Duodenal mucosa (tissue), 2 donors: ENCODE data around the gene ECT2.
"Not testable (repeated sequence)": the region's sequence is repeated elsewhere in the genome, so short reads cannot be mapped to it uniquely, and the experiment has no call there.

ENCODE experiments used
- H3K27ac ChIP-seq: one replicate; pipeline ENCODE4 v1.7.0; 2013; ENCODE audit warnings: low read depth, low read length
- H3K27me3 ChIP-seq, 2 donors: one replicate each; pipeline ENCODE4 v1.7.0; 2013; ENCODE audit warnings: low read length in 2 of 2, control low read depth in 1 of 2; ENCODE audit not compliant: insufficient read depth in 2 of 2, control insufficient read depth in 1 of 2
- H3K36me3 ChIP-seq, 2 donors: one replicate each; pipeline ENCODE4 v1.7.0; 2013; ENCODE audit warnings: low read length in 2 of 2, control low read depth in 1 of 2; ENCODE audit not compliant: insufficient read depth in 2 of 2, control insufficient read depth in 1 of 2
- H3K4me1 ChIP-seq, 2 donors: one replicate each; pipeline ENCODE4 v1.7.0; 2013; ENCODE audit warnings: low read length in 2 of 2, control low read depth in 1 of 2; ENCODE audit not compliant: insufficient read depth in 2 of 2, control insufficient read depth in 1 of 2
- H3K4me3 ChIP-seq, 2 donors: one replicate each; pipeline ENCODE4 v1.7.0; 2013; ENCODE audit warnings: low read length in 2 of 2, low read depth in 1 of 2
- H3K9ac ChIP-seq, 2 donors: one replicate each; pipeline ENCODE4 v1.7.0; 2013; ENCODE audit warnings: low read length in 2 of 2, low read depth in 1 of 2
- H3K9me3 ChIP-seq, 2 donors: one replicate each; pipeline ENCODE4 v1.7.0; 2013; ENCODE audit warnings: low read length in 2 of 2, control low read depth in 1 of 2; ENCODE audit not compliant: control insufficient read depth in 1 of 2

The ECT2 gene

DNA sequence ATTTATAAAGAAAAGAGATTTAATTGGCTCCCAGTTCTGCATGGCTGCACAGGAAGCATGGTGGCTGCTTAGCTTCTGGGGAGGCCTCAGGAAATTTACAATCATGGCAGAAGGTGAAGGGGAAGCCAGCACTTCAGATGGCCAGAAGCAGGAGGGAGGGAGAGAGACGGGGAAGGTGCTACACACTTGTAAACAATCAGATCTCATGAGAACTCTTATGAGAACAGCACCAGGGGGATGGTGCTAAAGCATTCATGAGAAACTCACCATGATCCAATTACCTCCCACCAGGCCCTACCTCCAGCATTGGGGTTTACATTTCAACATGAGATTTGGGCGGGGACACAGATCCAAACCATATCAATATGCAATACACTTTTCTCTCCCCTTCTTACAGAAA lies 73.7 kb downstream of the ECT2 start:
- Histone ChIP-seq H3K27ac (no peak overlapping the region), H3K4me1 (no peaks in the 10 kb centered on the region), H3K9me3 (no peaks in the 10 kb centered on the region), H3K27me3 (no peaks in the 10 kb centered on the region), H3K9ac (no peak overlapping the region), H3K36me3 (no peaks in the 10 kb centered on the region), H3K4me3 (no peak overlapping the region)

DNA sequence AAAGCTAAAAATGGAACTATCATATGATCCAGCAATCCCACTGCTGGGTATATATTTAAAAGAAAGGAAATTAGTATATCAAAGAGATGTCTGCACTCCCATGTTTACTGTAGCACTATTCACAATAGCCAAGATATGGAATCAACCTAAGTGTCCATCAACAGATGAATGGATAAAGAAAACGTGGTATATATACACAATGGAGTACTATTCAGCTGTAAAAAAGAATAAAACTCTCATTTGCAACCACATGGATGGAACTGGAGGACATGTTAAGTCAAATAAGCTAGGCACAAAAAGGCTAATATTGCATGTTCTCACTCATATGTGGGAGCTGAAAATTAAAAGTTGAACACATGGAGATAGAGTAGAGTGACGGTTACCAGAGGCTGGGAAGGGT lies 76.7 kb downstream of the ECT2 start:
- H3K9ac ChIP-seq, H3K27me3 ChIP-seq, H3K27ac ChIP-seq, H3K4me1 ChIP-seq, H3K9me3 ChIP-seq, H3K4me3 ChIP-seq, H3K36me3 ChIP-seq: not testable (repeated sequence)

DNA sequence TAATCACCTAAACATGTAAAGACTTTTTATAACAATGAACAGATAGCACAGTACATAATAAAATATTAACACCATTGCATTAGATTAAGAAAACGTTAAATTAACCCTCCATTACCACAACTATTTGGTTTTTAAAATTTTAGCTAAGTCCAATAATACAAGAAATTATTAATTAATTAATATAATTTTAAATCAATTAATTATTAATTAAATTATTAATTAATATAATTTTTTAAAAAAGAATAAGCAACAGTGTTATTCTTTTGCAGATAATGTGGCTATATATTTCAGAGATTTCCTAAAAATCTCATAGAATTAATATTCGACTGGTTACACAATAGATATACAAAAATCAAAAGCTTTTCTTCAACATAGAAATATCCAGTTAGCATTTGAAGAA lies 82.5 kb downstream of the ECT2 start:
- no peak overlapping the region for H3K9ac ChIP-seq
- H3K27me3 ChIP-seq, result no peaks in the 10 kb centered on the region
- no peak overlapping the region for H3K4me3 ChIP-seq
- H3K9me3 ChIP-seq, result no peaks in the 10 kb centered on the region
- H3K4me1 ChIP-seq, result no peaks in the 10 kb centered on the region
- H3K36me3 ChIP-seq, result no peaks in the 10 kb centered on the region
- no peak overlapping the region for H3K27ac ChIP-seq

DNA sequence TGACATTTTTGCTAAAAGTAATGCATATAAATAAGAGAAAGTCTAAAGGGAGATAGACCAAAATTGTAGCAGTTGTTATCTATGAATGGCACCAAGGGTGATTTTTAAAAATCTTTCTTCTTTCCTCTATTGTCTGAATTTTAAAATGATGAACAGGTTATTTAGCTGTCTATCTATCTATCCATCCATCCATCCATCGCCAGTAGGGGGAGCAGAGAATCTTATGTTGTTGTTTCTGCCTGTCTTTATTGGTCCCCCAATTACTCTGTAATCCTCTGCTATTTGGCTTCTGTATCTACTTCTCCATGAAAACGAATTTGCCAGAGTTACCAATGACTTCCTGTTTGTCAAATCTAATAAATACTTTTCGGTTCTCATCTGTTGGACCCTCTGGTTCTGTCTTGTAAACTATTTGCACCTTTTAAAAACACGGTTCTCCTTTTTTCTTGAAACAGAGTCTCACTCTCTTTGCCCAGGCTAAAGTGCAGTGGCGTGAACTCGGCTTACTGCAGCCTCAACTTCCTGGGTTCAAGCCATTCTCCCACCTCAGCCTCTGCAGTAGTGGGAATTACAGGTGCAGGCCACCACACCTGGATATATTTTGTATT lies 86.0 kb downstream of the ECT2 start:
- Histone ChIP-seq H3K9me3 (no peaks in the 10 kb centered on the region), H3K4me3 (no peak overlapping the region), H3K36me3 (no peaks in the 10 kb centered on the region), H3K9ac (no peak overlapping the region), H3K27ac (no peak overlapping the region), H3K27me3 (no peaks in the 10 kb centered on the region), H3K4me1 (peaks cover 0 to 7% of the 10 kb centered on the region in 2 donors)

DNA sequence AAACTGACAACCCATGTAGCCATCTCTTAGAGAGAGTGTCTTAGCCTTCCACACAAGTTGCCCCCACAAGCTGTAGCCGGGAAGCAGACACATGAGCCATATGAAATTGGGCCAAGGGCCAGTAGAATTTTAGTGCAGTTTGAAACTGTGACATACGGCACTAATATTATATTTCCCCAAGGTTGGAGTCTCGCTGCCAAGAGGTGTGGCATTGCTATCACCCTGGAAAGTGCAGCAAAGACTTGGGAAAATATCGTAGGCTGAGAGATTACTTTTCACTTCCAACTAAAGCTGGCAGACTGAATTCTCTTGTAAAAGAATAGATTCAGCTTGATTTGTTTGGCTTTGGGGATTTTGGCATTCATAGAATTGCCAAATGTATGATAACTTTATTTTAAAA lies 89.2 kb downstream of the ECT2 start:
- Histone ChIP-seq H3K9ac (no peak overlapping the region), H3K27ac (no peak overlapping the region), H3K4me1 (peaks cover 0 to 7% of the 10 kb centered on the region in 2 donors)

DNA sequence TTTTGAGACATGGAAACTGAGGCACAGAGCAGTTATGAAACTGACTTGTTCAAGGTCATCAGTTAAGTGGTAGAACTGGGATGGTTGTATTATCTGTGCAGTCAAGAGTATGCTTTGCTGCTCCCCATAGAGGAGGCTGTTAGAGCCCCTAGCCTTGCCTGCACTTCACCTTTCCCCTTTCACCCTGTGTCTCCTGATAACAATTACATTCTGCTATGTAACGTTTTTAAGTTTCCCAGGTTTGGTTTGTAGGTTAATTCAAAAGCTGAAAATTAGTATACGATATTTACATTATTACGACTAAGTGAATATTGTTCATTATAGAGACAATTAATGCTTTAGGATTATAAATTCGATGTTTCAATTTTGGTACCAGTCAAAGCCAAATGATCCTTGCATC lies 89.9 kb downstream of the ECT2 start:
- H3K9ac ChIP-seq, result no peak overlapping the region
- H3K27ac ChIP-seq, result no peak overlapping the region
- no peaks in the 10 kb centered on the region for H3K27me3 ChIP-seq
- no peak overlapping the region for H3K4me3 ChIP-seq
- H3K4me1 ChIP-seq, result peaks cover 0 to 7% of the 10 kb centered on the region in 2 donors
- H3K36me3 ChIP-seq, result no peaks in the 10 kb centered on the region
- H3K9me3 ChIP-seq, result no peaks in the 10 kb centered on the region

More for the DNA sequence above, 89.2 kb downstream of the ECT2 start:
- Histone ChIP-seq H3K4me3 (peak overlapping the region in 1 of 2 donors; percentile 22), H3K36me3 (no peaks in the 10 kb centered on the region), H3K9me3 (no peaks in the 10 kb centered on the region), H3K27me3 (no peaks in the 10 kb centered on the region)

DNA sequence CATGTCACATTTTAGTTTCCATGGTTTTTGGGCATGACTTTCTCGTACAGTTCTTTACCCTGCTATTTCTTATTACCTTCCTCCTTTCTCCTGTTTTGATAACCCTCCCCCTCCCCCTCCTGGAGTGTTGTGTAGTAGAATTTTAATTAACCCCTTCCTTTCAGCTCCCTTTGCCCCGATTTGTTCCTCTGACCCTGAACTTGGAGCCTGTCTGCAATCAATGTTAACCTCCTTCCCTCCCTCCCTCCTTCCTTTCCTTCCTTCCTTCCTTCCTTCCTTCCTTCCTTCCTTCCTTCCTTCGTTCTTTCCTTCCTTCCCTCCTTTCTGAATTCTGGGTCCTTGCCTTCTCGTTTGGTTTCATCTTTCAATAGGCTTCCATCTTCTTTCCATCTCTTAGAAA lies 90.4 kb downstream of the ECT2 start:
- H3K4me3 ChIP-seq, result no peak overlapping the region
- no peak overlapping the region for H3K27ac ChIP-seq
- H3K9me3 ChIP-seq, result no peaks in the 10 kb centered on the region
- H3K4me1 ChIP-seq, result peaks cover 0 to 7% of the 10 kb centered on the region in 2 donors
- no peaks in the 10 kb centered on the region for H3K36me3 ChIP-seq
- H3K9ac ChIP-seq, result no peak overlapping the region
- H3K27me3 ChIP-seq, result no peaks in the 10 kb centered on the region

DNA sequence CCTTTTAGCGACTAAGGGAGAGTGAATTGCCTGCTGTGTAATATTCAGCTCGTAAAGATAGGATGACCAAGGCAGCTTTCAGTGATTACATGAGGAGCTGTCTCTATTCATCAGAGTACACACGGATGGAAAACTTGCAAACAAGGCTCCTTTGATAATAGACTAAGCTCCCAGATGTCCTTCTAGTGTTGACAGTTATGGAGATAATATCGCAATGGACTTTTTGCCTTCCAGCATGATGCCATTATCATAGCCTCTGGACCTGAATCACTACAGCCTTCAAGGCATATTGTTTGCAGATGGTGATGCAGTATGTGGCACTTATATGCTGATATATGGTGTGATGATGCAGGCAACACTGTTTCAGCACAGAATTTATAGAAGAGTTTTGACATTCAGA lies 93.9 kb downstream of the ECT2 start:
- no peaks in the 10 kb centered on the region for H3K36me3 ChIP-seq
- no peak overlapping the region for H3K4me3 ChIP-seq

DNA sequence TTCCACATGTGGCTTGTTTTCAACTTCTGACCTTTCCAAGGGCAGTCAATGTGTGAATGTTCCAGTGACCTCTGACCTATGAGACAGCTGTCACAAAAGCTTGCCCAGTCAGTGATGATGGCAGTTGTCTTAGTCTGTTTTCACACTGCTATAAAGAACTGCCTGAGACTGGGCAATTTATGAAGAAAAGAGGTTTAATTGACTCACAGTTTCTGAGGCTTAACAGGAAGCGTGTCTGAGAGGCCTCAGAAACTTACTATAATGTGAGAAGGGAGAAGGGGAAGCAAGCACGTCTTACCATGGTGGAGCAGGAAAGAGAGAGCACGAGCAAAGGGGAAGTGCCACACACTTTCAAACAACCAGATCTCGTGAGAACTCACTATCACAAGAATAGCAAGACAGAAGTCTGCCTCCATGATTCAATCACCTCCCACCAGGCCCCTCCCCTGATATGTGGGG lies 95.6 kb downstream of the ECT2 start:
- Histone ChIP-seq H3K4me1 (no peaks in the 10 kb centered on the region), H3K4me3 (no peak overlapping the region), H3K36me3 (no peaks in the 10 kb centered on the region), H3K9me3 (no peaks in the 10 kb centered on the region), H3K27ac (no peak overlapping the region), H3K27me3 (no peaks in the 10 kb centered on the region), H3K9ac (no peak overlapping the region)

More for the DNA sequence above, 93.9 kb downstream of the ECT2 start:
- Histone ChIP-seq H3K27ac (no peak overlapping the region), H3K9me3 (no peaks in the 10 kb centered on the region), H3K9ac (no peak overlapping the region), H3K4me1 (peaks cover 0 to 4% of the 10 kb centered on the region in 2 donors), H3K27me3 (no peaks in the 10 kb centered on the region)

DNA sequence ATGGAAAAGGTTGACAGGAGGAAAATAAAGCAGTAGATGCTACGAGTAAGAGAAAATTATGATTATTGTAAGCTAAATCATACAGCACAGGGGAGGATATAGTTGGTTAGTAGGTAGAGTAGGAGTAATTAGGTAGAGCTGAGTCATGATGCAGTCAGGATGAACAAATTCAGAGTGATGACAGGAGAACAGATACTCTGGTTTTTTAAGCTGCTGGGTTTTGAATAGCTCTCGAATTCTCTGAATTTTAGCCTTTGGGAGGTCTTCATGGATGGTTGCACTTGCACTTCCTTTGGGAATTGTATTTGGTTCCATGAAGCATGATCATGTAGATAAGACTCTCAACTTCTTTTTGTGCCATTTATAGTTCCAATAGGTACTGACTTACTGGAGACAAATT lies 96.2 kb downstream of the ECT2 start:
- no peak overlapping the region for H3K9ac ChIP-seq
- no peak overlapping the region for H3K4me3 ChIP-seq
- no peaks in the 10 kb centered on the region for H3K36me3 ChIP-seq
- H3K27ac ChIP-seq, result no peak overlapping the region
- H3K4me1 ChIP-seq, result no peaks in the 10 kb centered on the region
- no peaks in the 10 kb centered on the region for H3K27me3 ChIP-seq
- no peaks in the 10 kb centered on the region for H3K9me3 ChIP-seq

DNA sequence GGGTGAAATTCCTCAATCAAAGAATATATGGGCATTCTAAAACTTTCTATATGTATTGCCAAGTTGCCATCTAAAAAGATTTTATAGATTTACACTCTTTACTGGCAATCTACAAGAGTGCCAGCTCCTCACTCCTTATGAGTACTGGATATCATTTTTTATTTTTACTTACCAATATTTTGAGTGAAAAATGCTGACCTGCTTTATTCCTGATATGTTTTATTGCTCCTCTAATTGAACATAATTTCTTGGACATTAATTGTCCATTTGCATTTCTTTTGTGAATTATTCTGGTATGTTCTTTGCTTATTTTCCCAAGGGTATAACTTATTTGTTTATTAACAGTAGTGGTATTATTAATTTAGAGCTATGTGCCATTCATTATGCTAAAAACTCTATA lies 96.8 kb downstream of the ECT2 start:
- H3K4me3 ChIP-seq, result no peak overlapping the region
- H3K36me3 ChIP-seq, result no peaks in the 10 kb centered on the region
- no peaks in the 10 kb centered on the region for H3K27me3 ChIP-seq
- no peak overlapping the region for H3K27ac ChIP-seq
- H3K9me3 ChIP-seq, result no peaks in the 10 kb centered on the region
- no peaks in the 10 kb centered on the region for H3K4me1 ChIP-seq
- H3K9ac ChIP-seq, result no peak overlapping the region
